Effector CD8-positive, alpha-beta T cell (primary cell): ENCODE data around the gene PURA.
A peak's percentile ranks its signal among the peaks of the same experiment; 100 is the strongest.

Experiments
- DNase-seq: peaks from one replicate; lab custom pipeline; 2025; lab: John Stamatoyannopoulos, UW

Gene PURA

GRCh38 chr5:140109759-140110645 is 3.9 kb upstream of the PURA start:
- DNase-seq = no peak

GRCh38 chr5:140110646-140110957 is 3.3 kb upstream of the PURA start:
- no peak for DNase-seq

DNA sequence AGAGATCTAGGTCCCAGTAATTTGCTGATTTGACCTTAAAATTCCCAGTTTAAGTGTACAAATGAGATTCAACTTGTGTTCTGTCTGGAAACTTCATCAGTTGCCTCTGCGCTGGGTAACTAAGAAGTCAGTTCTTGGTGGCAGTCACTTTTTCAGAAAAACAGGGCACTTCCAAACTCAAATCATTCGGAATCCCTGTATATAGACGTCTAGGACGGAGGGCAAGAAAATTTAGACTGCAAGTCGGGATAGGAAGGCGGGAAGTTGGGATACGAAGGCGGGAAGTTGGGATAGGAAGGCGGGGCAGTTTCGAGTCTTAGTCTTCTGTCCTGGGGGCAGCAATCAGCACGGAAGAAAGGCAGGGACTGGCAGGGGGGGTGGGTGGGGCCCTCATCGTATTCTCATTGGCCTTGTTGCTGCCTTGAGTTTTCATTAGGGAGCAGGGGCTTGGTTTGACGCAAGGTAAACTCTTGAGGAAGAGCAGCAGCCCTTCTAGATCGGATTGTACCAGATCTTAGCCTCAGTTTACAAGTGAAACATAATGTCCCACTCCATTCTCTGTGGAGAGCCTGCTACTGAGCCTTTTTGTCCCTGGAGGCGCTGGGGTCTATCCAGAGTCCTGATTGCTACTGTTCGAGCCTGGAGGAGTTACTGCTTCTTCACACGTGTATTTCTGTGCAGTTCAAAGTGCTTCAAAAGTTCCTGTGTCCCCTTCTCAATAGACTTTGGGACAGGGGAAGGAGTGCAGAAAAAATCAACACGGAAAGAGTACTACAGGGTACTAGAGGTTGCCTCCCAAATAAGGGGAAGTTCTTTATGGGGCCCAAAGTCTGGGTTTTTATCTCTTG is 2.7 kb upstream of the PURA start:
- no peak for DNase-seq

GRCh38 chr5:140111859-140112551 is 1.9 kb upstream of the PURA start:
- DNase-seq = no peak

DNA sequence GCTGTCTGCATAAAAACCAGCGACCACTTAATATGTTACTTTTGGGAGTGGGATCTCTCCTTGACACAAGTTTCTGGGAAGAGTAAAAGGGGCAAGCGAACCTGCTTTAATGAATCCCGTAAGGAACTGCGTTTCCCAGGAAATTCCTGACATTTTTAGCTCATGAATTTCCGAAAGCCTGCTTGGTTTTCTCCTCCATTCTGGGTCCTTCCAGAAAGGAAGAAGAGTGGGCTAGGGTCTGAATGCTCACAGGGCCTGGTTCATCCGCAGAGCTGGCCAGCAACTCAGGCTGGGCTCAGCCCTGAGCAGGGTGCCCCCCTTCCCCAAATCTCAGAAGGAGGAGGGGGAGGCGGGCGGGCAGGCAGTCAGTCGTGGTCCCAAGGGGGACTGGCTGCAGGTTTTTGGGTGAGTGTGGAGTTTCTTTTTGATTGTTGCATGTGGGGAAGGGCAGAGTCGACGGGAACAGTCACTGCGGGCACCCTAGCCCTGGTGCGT is 1.2 kb upstream of the PURA start:
- DNase-seq = no peak

DNA sequence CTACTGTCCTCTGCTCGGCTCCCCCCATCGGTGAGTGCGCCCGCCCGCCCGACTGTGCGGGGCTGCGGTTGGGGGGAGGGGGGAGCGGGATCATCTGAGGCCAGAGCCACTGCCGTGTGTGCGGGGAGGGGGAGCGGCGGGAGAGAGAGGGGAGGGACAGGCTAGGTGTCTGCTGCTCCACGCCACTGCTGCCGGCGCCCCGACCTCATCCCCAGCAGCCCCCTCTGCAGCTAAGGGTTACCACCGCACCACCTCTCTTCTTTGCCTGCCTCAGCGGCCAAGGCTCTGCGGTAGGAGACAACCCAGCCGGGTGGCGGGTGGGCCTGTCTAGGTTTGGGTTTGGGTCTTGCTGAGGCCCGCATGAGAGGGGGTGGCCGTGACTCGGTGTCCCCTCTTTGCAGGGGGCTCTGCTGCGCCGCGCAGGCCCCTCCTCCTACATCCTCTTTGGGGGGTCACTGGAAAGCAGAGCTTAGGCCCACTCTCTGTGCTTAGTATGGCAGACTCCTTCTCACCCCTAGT is 670 bp upstream of the PURA start:
- DNase-seq = peak; percentile 14

GRCh38 chr5:140114341-140115185 is 654 bp downstream of the PURA start:
- DNase-seq = no peak

DNA sequence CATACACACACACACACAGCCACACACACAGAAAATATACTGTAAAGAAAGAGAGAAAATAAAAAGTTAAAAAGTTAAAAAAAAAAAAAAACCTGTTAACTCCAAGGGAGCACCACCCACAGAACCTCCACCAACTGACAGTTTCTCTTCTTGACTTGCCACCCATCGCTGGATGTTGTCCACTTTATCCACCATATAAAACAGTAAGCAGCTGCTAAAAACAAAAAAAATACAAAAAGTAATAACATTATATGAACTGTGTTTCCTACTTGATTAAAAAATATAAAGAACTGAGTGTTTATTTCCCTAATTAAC is 1.2 kb downstream of the PURA start:
- DNase-seq = no peak

DNA sequence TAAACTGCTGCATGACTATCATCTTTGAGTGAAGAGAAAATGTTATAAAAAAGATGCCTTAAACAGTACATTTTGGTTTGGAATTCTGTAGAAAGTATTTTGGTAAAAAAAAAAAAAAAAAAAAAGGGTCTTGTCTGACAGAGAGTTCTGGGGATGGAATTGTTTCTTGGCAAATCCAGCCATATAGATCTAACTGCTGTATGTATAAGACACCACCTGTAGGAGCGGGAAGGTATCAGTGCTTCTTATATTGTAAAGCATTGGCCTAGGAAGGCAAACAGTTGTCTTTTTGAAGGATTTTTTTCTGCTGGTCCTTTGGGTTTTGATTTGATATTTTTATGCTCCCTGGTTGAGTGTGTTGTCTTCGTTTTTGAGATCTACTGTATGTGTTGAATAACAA is 2.8 kb downstream of the PURA start:
- no peak for DNase-seq

DNA sequence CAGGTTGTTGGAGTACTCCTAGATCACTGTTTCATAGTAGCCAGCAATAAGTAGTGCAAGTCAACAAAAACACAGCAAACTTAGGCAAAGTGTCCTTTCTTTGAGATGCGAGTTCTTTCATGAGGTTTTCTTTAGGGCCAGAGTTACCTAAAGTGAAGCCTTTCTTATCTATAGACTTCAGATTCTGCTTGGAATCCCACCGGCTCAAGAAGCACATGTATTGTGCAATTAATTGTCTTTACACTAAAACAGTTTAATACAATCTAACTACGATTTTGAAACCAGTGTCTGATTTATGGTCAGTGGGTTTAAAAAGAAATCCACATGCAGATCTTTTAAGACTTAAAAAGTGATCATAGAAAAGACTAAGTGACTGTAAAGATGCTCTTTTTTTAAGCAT is 3.6 kb downstream of the PURA start:
- no peak for DNase-seq

- DNase-seq = no peak
Measured at GRCh38 chr5:140118302-140118936, 4.5 kb downstream of the PURA start.

DNA sequence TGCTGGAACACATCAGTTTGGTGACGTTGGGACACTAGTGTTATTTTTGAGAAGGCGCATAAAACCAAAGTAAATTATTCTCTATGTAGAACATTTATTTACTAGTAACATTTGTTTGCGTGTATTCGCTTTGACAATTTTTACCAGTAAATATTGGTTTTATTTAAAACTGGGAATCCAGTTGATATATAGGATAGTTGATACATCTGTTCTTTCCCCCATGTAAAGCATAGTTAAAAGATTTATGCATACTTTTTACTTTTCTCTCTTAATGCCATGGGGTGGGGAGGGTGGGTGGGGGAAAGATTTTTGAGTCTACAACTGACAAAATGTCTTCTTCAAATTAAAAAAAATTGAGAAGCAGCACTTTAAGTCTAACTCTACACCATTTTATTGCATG is 11.7 kb downstream of the PURA start, which contains the start of gene IGIP:
Gene IGIP, plus strand, starts transcription at position 301 of the 400 bp plus-strand sequence. CDS start 2,540 bp downstream, outside the sequence.
- no peak for DNase-seq

DNA sequence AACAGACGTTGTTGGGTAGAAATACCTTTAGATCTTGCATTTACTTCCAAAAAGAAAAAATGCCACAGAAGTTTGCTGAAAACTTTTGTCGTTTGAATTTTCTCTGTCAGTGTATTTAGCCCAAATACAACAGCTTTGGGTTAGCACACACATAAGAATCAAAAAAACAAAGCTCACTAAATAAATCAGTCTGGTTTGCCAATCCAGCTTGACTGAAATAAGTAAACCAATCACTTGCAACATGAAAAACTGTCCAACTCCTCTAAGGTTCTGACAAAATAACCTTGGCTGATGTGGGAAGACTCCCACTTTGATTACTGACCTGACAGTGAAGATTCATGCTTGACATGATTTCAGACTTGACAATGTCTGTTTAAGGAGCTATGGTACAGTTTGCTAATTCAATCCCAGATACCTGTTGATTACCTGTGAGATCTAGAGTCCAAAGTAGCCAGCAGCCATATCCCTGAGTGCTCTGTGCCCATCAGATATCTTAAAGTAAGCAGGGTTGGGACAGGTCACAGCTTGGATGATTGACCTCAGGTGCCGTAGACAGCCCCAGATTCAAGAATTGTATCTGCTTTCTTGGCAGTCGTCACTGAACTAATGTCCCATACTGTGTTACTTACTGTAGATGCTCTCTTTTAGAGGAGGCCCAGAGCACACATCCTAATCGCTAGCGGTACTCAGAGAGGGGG is 12.6 kb downstream of the PURA start:
- DNase-seq = no peak

DNA sequence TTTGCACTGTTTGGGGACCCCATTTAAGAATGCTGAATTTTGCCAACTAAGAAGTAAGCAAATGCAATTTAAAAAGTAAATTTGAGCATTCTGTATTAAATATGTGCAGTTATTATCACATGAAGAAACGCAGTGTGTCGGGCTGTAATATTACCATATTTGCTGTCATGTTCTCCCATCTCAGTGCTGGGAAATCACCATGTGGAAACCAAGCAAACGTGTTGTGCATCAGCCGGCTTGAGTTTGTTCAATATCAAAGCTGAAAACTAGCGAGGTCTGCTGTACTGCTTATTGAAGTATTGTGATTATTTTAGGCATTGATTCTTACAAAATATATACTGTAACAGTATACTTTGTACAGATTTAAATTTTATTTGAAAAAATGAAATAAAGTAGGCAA is 14.5 kb downstream of the PURA start:
- DNase-seq = no peak

GRCh38 chr5:140130949-140131733 is 17.2 kb downstream of the PURA start:
- no peak for DNase-seq

DNA sequence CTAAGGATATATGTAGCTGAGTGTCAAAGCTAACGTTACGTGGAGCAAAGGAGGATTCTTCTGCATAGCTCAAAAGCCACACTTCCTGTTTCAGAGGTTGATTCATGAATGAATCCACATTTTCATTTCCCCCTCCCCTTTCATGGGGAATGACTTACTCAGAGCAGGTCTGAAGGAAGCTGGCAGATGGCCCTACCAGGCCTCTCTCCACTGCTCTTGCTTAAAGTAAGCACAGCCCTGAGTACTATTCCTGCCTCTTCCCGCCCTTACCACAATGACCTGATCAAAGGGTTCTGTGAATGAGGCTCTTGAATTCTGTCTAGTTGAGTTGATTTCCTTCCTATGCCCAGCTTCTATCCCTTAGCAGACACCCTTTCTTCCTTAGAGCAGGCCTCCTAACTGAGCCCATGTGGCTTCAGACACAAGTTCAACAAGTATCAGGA is 18.1 kb downstream of the PURA start:
- DNase-seq = no peak

DNA sequence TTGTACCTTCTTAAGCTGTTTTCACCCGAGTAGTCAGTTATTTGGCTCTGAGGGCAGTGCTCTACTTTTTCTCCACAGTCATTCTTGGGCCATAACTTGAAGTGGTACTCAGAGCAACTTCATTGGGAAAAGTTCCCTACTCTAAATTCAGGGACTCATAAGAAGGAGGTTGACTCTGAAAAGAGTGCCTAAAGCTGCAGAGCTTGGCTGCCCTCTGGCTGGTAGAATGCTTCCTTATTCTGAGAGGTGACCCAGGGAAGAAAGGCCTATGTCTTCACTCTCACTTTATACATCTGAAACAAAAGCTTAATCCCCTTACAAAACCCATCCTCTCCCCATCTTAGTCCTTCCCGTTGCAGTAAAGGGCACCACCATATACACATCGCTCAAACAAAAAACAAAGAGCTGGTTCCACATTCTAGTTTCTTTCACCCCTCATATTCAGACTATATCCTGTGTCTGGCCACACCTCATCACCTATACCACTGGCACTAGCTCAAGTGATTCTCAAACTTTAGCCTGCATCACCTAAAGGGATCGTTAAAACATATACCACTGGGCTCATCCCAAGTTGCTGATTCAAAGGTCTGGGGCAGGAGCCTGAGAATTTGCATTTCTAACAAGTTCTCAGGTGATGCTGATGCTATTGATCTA is 19.7 kb downstream of the PURA start:
- no peak for DNase-seq

- no peak for DNase-seq
Measured at GRCh38 chr5:140134277-140134935, 20.5 kb downstream of the PURA start.
